Stimulated activated CD4-positive, alpha-beta T cell treated with anti-CD3 and anti-CD28 coated beads, TNF-alpha, amount 100 ng/mL, for 24 hours (primary cell): Measurements from ENCODE around the gene FNBP1.
"Not testable (repeated sequence)": the region's sequence is repeated elsewhere in the genome, so short reads cannot be mapped to it uniquely, and the experiment has no call there.

Experiments used
- DNase-seq, 3 experiments: peaks; one replicate each; pipeline ENCODE4 v3.0.0-alpha.2; 2020; ENCODE audit warnings: low read depth in 3 of 3

The FNBP1 gene

DNA sequence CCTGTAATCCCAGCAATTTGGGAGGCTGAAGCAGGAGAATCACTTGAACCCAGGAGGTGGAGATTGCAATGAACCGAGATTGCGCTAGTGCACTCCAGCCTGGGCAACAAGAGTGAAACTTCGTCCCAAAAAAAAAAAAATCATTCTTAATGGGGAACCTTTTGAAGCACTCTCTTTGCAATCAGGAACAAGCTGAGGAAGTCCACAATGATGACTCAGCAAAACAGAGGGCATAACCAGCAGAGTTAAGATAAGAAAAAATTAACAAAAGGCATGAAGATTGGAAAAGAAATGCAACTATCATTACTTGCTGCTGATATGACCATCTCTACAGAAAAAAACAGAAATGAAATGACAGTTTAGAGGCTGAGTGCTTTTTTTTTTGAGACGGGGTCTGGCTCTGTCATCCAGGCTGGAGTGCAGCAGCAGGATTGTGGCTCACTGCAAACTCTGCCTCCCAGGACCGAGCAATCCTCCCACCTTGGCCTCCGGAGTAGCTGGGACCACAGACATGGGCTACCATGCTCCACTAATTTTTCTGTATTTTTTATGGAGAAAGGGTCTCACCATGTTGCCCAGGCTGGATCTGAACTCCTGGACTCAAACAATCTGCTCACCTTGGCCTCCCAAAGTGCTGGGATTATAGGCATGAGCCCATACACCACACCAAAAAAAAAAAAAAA is 88.0 kb downstream of the FNBP1 start:
- DNase-seq: no peak

DNA sequence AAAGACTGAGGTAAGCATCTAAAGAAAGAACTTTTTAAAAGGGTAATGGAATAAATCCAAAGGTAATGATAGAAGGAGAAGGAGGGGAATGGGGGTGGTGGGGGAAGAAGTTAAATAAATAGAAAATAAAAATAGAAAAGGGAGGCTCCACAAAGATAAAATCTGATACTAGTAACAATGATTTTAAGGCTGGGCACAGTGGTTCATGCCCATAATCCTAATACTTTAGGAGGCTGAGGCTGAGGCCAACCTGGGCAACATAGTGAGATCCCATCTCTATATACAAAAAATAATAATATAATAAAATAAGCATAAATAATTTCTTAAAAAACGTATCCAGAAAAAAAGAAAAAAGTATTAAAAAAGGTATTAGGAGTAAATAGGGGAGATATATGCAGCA is 89.3 kb downstream of the FNBP1 start:
- DNase-seq: no peak

DNA sequence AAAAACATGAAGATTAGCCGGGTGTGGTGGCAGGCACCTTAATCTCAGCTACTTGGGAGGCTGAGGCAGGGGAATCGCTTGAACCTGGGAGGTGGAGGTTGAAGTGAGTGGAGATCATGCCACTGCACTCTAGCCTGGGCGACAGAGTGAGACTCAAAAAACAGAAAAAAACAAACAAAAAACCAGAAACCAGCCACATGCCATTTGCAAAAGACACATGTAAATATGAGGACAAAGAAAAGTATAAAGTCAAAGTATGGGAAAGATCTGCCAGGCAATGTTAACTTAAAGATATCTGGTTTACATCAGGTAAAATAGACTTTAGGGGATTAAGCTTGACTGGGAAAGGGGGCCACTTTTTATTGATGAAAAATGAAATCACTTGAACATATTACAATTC is 90.7 kb downstream of the FNBP1 start:
- DNase-seq: no peak

DNA sequence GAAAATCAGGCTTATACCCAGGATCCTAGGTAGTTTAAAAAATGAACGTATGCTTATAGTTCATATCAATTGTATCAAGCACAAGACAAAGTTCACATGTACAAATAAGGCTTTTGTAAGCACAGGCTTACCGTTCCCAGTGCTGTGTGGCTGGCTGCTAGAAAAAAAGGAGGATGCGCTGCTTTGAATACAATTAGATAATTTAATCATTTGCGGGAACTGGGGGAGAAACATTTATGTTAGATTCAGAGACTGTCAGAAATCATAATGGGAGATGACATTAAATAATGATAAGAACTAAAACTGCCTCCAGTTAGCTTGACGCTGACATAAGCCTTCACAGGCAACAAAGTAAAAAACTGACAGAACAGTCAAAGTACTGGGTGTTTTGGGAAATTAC is 93.2 kb downstream of the FNBP1 start:
- DNase-seq: no peak

DNA sequence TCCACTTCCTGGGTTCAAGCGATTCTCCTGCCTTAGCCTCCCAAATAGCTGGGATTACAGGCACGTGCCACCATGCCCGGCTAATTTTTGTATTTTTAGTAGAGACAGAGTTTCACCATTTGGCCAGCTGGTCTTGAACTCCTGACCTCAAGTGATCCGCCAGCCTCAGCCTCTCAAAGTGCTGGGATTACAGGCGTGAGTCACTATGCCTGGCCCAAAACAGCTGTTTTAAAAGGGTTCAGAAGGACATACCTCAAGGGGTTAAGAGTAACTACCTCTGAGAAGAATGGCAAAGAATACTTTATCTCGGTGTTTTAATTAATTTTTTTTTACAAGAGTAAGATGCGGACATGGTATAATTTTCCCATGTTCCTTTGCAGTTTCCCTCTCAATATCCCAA is 94.4 kb downstream of the FNBP1 start:
- DNase-seq: not testable (repeated sequence)

DNA sequence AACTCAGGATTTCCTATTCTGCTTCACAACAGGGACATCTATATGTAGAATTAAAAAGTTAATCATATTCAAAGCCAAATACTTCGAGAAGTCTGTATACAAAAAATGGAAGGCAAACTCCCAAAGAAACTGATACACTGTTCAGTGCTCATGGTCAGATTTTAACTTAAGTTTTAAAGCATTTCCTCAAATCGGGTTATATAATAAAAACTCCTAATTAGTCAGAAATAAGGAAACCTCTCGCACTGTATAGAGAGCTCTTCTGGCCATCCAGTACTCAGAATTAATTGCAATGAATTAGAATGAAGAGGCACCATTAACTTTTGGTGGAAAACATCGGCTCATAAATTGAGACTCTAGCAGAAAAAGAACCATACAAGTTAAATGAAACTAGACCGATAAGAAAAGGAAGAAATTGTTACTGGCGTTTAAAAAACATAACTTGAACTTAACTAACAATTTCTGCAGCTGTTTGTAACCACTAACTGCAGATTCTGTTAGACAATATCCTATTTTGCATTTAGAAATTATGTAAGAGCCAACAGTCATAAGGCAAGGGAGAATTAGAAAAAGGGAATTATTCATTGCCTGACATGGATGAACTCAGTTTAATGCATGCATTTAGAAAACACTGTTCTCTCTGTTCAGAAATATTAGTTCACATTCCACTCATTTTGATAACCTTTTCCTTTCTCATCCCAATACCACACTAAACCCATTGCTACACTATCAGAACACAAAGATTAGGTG is 96.6 kb downstream of the FNBP1 start:
- DNase-seq: no peak

DNA sequence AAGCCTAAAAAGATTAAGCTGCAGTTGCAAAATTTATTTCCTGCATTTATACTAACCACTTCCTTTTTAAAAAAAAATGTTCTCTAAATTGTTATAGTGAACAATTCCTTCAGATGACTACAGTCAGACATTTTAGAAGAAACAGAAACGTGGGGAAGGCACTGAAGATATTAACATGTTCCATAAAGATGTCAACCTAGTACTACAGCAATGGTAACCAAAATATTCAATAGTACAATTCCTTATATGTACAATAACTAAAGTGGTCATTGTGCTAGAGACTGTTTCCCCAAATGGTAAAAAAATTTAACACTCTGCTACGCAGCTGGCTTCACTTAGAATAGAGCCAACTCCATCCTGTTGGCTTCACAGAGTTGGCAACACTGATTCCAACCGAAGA is 97.7 kb downstream of the FNBP1 start:
- no peak for DNase-seq

DNA sequence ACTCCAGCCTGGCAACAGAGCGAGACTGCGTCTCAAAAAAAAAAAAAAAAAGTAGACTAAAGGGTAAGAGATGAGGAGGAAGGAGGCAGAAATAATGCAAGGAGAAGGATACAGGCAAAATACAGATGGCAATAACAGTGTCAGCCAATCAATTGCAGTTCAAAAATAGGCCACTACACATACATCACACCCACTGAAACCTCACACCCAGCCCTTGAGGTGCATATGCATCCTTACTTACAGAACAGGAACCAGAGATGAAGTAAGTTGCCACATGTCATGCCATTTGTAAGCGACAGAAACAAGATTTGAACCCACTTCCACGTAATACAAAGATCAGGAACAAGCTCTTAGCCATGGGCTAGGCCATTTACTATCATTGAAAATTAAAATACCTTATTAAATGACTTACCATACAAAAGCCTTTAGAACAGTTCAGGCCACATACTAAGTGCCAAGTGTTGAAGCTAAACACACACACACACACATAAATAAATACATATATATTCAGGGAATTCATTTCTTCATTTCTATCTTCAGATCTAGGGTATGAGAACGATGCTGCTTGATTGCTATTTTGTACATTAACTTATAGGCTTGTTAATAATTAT is 98.4 kb downstream of the FNBP1 start:
- peak in 2 of 3 experiments; percentile 32 to 45 for DNase-seq

DNA sequence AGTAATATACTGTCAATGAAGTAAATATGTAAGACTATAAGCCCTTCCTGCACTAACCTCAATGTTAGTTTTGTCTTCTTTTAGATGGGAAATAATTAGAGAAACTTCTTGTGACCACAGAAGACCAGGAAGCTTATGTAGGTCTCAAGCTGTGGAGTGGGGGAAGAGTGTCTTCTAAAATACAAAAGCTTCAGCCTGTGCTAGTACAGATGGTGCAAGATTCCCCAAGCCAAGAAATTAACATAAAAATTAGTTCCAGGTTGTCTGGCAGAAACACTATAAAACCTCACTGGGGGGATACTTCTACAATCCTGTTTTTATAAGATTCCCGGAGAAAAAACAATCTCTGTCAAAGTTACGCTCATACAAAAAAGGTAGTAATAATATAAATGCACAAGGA is 103.6 kb downstream of the FNBP1 start:
- no peak for DNase-seq

DNA sequence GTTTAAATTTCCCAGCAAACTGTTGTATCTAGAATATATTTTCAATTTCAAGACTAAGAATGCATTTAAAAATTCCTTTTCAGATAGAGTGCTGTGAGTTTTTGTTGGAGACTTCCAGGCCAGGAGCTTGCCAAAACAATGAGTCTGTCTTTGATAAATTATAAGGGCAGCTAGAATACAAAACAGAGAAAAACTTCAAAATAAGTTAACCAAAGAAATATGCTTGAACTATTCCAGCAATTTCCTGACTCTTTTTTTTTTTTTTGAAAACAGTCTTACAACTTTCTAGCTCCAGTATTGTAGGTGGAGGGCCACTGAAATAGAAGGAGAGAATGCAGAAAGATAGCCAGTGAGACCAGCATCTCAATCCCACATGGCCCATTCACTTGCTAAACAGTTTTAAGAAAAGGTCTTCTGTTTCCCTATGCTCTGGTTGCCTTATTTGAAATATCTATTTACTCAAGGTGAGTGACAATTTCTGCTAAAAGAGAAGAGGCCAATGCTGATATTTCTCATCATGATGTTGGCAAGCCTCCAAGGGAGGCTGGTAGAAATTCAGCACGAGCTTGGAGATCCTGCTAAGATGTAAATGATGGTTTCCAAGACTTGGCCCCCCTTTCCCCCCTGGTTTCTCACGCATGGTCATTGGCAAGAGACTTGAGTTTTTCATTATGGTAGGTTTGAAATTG is 104.6 kb downstream of the FNBP1 start:
- no peak for DNase-seq

DNA sequence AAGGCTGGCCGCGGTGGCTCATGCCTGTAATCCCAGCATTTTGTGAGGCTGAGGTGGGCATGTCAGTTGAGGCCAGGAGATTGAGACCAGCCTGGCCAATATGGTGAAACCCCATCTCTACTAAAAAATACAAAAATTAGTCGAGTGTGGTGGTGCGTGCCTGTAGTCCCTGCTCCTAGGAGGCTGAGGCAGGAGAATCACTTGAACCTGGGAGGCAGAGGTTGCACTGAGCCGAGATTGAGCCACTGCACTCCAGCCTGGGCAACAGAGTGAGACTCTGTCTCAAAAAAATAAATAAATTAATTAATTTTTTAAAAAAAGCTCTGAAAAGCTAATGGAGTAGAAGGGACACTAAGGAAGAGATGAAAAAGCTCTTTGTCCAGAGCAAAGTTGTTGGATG is 105.1 kb downstream of the FNBP1 start:
- not testable (repeated sequence) for DNase-seq

DNA sequence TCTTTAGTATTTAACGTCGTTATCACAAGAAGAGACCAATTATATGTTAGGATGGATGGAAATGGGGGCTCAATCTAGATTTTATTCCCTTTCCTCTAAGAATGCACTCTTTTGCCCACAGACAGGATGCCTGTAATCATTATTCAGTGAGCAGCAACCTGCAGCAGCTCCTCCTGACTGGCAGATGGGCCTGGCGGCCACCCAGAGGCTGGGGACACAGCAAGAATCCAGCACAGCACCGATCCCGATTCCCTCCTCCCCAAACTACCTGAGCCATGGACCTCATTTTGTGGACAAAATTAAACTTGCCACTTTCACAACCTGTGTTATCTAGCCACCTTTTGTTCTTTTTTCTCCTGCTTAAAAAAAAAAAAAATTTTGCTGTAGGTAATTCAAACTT is 106.8 kb downstream of the FNBP1 start:
- no peak for DNase-seq

DNA sequence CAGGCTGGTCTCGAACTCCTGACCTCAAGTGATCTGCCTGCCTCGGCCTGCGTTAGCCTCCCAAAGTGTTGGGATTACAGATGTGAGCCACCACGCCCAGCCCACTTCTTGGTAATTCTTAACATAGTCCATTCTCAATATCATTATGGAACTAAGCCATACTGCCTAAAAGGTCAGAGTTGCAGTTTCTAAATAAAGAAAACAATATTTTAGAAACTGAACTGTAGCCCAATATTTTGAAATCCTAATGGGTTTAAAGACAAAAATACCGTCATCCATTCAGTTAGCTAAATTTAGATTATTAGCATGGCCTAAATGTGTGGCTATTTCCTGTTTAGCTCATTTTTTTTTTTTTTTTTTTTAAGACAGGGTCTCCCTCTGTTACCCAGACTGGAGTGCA is 108.2 kb downstream of the FNBP1 start:
- no peak for DNase-seq

DNA sequence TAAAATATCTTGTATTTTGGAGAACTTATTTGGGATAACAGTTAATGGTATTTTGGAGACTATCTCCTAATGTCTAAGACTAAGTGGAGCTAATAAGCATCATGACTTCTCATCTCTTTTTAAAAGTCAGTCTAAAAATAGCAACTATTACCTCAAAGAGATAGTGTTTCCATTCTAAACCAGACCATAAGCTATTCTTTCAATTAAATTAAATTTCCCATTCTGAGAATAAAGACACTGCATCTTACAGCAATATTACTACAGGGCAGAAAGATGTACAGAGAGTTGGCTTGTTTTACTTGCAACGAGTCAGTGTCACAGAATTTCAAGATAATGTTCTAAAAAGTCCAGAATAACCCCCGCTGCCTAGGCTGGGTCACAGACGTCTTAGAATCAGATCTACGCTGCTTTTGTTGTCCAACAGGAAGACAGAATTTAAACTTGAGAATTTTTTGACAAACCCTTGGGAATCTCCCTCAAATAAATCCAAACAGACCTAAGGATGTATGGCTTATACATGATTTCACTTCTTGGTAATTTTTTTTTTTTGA is 108.9 kb downstream of the FNBP1 start:
- DNase-seq: no peak

DNA sequence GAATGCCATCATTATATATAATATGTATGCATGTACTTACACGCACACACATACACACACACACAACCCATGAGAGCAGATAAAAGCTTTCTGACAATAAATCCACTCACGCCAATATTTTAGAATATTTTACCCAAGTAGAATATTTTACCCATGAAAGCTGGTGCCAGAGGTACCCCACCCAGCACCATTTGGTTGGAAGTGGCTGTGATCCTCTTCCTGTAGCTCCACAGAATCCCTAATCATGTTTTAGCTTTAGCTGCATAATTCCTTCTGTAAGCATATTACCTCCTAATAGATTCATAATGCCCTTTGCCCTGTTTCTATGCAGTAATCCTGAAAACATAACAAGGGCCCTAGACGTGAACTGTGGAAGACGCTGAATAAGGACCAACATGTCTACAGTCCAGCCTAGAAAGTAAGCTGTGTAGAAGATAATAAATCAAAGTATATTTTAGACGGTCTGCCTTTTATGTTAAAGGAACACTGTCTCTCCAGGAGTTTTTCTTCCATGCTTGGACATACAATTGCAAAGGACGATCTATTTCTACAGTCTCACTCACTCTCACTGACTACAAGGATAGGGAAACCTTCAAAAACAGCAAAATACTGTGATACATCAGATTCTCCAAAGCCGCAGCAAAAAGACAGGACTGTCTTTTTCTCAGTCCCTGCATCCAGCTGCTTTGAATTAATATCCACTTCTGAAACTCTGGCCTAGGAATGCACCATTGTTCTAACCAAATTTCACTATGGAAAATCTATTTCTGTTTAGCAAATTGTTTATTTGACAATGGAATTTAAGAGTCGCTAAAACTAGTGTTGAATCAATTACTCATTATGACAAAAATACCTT is 109.6 kb downstream of the FNBP1 start:
- no peak for DNase-seq

DNA sequence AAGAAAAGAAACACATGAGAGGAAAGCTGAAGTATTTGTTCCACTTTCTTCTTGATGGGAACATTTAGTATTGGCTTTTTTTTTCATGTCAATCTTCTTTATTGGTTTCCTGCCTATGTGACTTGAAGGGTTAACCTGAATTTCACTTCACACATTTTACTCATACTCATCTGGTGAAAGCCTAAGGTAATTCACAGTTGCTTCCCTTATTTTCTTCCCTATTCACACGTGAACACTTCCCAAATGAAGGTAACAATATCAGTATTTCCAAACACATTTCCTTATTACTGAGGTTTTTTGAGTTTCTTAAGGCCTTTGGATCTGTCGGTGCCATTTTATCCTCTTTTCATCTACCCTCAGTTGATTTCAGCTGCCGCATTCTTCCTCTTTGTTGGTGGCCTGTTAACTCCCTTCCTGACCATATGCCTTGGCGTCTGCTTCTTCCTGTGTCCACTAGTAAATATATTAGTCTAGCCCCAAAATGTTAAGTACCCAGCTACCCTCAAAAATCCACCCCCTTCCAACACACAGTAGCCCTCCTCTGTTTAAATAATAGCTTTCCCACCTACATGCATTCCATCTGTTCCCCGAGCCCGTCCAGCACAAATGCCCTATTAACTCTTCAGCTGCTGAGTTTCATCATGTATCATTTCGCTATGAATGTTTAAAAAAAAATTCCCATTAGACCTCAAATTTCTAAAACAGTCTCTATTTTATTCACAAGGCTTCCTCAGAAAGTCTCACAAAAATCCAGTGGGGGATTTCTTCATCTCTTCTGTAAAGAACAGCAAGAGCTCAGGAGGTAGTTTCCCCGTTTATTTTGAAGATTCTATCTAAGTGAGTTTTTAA is 110.5 kb downstream of the FNBP1 start:
- DNase-seq: no peak

DNA sequence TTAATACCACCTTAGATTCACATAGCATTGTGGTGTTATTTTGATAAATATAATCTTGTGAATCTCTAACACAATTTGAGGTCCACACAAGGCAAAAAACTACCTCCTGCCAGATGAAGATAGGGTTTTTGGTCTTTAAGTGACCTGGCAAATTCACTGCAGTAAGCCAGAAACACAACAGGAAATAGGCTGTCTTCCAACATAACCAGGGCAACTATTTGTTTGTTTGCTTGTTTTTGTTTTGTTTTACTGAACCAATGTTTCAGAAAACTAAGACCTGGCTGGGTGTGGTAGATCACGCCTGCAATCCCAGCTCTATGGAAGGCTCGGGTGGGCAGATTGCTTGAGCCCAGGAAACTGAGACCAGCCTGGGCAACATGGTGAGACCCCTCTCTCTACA is 112.2 kb downstream of the FNBP1 start:
- no peak for DNase-seq

DNA sequence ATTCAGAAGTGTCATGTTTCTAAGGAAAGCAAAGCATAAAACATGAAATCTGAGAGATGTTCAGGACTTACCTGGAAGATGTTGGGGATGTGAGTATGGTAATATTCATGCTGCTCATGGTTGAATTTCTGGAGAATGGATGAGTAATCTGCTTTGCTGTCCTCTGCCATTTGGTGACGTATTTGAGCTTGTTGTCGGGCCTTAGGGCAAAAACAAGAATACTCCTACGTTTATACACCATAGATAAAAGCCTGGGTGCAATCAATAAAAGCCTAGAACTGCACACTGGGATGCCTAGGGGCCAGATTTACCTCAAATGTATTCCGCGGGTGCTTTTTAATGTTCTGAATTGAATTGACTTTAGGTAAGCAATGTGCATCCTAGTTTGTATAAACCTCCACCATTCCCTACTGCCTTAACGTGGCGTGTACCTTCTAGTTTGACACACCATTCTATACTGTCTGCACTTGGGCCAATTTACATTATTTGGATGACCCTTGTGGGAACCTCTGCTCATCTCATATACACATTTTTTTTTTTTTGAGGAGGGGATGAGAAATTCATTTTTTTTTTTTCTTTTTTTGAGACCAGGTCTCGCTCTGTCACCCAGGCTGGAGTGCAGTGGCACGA is 113.4 kb downstream of the FNBP1 start:
- no peak for DNase-seq

DNA sequence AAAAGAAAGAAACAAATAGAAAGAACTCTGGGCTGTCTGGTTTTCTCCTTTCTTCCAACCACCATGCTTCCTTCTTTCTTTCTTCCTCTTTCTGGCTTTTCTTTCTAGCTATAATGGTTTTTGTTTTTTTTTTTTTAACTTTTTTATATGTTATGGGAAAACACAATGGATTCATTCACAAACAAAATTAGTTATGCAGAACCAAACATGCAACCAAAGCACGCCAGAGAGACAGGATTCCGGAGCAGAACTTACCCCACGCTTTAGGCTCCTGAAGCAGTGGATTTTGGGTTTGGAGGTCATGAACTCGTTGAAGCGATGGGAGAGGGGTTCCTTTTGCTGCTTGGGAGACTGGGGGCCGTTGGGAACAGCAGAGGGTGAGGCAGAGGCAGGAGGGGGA is 119.4 kb downstream of the FNBP1 start:
- no peak for DNase-seq

DNA sequence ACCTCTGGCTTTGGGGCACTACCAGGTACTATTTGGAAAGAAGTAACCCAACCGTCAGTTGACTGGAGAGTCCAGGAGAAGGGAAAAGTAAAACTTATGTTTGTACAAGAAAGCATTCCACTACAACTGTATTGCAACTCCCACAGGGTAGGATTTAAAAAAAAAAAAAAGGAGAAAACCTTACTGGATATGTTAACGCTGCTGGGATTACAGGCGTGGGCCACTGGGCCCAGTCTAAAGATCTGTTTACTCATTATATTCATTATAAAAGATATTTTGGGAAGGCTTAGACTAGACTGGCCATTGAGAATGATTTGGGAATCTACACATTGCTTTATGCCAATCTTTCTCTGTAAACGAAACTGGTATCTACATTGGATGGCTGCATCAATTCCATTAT is 121.1 kb downstream of the FNBP1 start:
- DNase-seq: no peak
